PFSK-1 (cell line): ENCODE results near the gene NRM.

Source experiments
- SIN3A ChIP-seq: IDR thresholded peaks from 2 replicates; pipeline ENCODE4 v1.6.1; 2012; ENCODE audit warnings: mild to moderate bottlenecking, low read length, moderate library complexity, borderline replicate concordance; ENCODE audit not compliant: insufficient read depth
- TF ChIP-seq, protein P1 (sequence below), 2 experiments: IDR thresholded peaks; 2 replicates each; pipeline versions ENCODE4 v1.6.1 to v1.8.0; 2011 to 2012; ENCODE audit warnings: low read depth in 2 of 2, low read length in 2 of 2, control low read depth in 1 of 2, inconsistent platforms in 1 of 2, mild to moderate bottlenecking in 1 of 2, moderate library complexity in 1 of 2; ENCODE audit not compliant: insufficient read depth in 1 of 2

DNA sequence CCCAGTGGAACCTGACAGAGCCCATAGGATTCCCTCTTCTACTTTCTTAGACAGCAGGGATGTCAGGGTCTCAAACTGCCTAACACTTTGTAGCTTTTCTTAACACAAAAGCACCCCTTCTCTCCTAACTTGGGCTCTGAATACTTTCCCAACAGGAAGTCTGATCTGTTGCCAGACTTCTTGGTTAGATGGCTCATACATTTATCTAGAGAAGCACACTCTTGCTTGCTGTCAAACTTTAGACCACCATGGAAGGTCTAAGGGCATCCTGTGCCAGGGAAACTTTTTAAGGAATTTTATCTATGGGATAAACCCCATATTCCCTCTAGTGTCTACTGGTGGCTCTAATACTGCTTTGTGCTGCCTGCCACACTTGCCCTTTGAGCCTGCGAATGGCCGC lies 47.1 kb downstream of the NRM start:
- TF ChIP-seq, protein P1, sequence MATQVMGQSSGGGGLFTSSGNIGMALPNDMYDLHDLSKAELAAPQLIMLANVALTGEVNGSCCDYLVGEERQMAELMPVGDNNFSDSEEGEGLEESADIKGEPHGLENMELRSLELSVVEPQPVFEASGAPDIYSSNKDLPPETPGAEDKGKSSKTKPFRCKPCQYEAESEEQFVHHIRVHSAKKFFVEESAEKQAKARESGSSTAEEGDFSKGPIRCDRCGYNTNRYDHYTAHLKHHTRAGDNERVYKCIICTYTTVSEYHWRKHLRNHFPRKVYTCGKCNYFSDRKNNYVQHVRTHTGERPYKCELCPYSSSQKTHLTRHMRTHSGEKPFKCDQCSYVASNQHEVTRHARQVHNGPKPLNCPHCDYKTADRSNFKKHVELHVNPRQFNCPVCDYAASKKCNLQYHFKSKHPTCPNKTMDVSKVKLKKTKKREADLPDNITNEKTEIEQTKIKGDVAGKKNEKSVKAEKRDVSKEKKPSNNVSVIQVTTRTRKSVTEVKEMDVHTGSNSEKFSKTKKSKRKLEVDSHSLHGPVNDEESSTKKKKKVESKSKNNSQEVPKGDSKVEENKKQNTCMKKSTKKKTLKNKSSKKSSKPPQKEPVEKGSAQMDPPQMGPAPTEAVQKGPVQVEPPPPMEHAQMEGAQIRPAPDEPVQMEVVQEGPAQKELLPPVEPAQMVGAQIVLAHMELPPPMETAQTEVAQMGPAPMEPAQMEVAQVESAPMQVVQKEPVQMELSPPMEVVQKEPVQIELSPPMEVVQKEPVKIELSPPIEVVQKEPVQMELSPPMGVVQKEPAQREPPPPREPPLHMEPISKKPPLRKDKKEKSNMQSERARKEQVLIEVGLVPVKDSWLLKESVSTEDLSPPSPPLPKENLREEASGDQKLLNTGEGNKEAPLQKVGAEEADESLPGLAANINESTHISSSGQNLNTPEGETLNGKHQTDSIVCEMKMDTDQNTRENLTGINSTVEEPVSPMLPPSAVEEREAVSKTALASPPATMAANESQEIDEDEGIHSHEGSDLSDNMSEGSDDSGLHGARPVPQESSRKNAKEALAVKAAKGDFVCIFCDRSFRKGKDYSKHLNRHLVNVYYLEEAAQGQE (IDR thresholded peaks at IDR 0.05; ENCODE audit: insufficient read depth in 1 of 2, low read depth in 2 of 2, low read length in 2 of 2): no peak
- no peak for TF ChIP-seq SIN3A
